ENCODE results near the gene ARID1A.

DNA sequence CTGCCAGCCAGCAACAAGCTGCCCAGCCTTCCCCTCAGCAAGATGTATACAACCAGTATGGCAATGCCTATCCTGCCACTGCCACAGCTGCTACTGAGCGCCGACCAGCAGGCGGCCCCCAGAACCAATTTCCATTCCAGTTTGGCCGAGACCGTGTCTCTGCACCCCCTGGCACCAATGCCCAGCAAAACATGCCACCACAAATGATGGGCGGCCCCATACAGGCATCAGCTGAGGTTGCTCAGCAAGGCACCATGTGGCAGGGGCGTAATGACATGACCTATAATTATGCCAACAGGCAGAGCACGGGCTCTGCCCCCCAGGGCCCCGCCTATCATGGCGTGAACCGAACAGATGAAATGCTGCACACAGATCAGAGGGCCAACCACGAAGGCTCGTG is 78.6 kb downstream of the ARID1A start:
- TF ChIP-seq CTCF (IDR thresholded peaks at IDR 0.05) (no peak), POLR2A (IDR thresholded peaks at IDR 0.05; ENCODE audit: low read length) (no peak), ESRRA (IDR thresholded peaks at IDR 0.05; ENCODE audit: borderline replicate concordance, low read length) (no peak)
